Neural cell (in vitro differentiated cells): ENCODE results near the gene MLH1.

Source experiments
- CTCF ChIP-seq: fragments of 450-650 bp; IDR thresholded peaks from 2 replicates; pipeline ENCODE4 v1.5.1; 2014; ENCODE audit warnings: antibody characterized with exemption, mild to moderate bottlenecking, moderate library complexity; ENCODE audit not compliant: poor library complexity, severe bottlenecking
- EZH2 ChIP-seq: fragments of 200-600, 300-800 bp; shearing (Covaris generic), sonication (generic); IDR thresholded peaks from 2 replicates; pipeline ENCODE4 v1.6.1; 2014; ENCODE audit warnings: antibody characterized with exemption, low read length, borderline replicate concordance, mild to moderate bottlenecking; ENCODE audit not compliant: insufficient read depth, poor library complexity, severe bottlenecking
- TAF1 ChIP-seq: IDR thresholded peaks from 2 replicates; pipeline ENCODE4 v1.6.1; 2012; ENCODE audit warnings: low read depth

- TF ChIP-seq CTCF: no peak
- no peak for TF ChIP-seq TAF1
- no peak for TF ChIP-seq EZH2
Observed at GRCh38 chr3:37037352-37037751, 44.0 kb downstream of the MLH1 start.
